A673 (cell line): ENCODE results near the gene KDM3A.

Experiments
- EZH2 ChIP-seq: fragments of 200-600 bp; sonication (generic); IDR thresholded peaks from 2 replicates; pipeline ENCODE4 v1.6.1; 2017; ENCODE audit warnings: borderline replicate concordance, low read depth, mild to moderate bottlenecking, mixed read lengths, antibody characterized with exemption, low read length; ENCODE audit not compliant: poor library complexity, severe bottlenecking
- TF ChIP-seq, protein P1 (sequence below): fragments of 300-800, 200-600 bp; sonication (generic); conservative IDR thresholded peaks from 2 replicates; pipeline ENCODE4 v1.5.1; 2017; ENCODE audit warnings: low read depth, mild to moderate bottlenecking, antibody characterized with exemption, low read length, moderate library complexity, mixed read lengths

DNA sequence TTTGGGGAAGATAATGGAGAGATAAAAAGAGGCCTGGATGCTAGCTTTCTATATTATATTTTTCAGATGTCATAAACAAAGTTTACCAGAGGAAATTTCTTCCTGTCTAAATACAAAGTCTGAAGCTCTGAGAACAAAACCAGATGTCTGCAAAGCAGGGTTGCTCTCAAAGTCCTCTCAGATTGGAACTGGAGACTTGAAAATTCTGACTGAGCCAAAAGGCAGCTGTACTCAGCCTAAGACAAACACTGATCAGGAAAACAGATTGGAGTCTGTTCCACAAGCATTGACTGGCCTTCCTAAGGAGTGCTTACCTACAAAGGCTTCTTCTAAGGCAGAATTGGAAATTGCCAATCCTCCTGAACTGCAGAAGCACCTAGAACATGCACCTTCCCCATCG lies 25.1 kb downstream of the KDM3A start:
- TF ChIP-seq, protein P1, sequence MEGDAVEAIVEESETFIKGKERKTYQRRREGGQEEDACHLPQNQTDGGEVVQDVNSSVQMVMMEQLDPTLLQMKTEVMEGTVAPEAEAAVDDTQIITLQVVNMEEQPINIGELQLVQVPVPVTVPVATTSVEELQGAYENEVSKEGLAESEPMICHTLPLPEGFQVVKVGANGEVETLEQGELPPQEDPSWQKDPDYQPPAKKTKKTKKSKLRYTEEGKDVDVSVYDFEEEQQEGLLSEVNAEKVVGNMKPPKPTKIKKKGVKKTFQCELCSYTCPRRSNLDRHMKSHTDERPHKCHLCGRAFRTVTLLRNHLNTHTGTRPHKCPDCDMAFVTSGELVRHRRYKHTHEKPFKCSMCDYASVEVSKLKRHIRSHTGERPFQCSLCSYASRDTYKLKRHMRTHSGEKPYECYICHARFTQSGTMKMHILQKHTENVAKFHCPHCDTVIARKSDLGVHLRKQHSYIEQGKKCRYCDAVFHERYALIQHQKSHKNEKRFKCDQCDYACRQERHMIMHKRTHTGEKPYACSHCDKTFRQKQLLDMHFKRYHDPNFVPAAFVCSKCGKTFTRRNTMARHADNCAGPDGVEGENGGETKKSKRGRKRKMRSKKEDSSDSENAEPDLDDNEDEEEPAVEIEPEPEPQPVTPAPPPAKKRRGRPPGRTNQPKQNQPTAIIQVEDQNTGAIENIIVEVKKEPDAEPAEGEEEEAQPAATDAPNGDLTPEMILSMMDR = no peak
- no peak for TF ChIP-seq EZH2
